ENCODE data around the gene LRRC30.

Gene LRRC30

DNA sequence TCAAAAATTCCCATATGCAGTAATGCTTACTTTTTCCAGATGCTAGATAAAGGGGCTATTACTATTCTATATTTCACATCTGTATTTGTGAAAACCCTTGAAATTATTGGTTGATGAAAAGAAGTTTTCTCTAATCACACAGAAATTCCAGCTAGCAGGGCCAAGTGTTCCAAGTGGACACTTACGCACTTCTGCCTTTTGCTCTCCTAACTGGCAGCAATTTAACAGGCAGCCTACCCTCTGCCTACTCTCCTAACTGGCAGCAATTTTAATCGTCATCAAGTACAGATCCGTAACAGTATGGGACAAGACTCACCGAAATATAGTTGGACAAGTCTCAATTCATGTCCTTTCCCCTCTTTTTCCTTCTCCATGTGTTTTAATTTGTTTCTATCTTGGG lies 12.0 kb downstream of the LRRC30 start:
- no peak for DNase-seq

GRCh38 chr18:7248877-7249276 lies 18.0 kb downstream of the LRRC30 start:
- no peak for DNase-seq

- no peak for DNase-seq
Measured at GRCh38 chr18:7254163-7254562, 23.3 kb downstream of the LRRC30 start.

DNA sequence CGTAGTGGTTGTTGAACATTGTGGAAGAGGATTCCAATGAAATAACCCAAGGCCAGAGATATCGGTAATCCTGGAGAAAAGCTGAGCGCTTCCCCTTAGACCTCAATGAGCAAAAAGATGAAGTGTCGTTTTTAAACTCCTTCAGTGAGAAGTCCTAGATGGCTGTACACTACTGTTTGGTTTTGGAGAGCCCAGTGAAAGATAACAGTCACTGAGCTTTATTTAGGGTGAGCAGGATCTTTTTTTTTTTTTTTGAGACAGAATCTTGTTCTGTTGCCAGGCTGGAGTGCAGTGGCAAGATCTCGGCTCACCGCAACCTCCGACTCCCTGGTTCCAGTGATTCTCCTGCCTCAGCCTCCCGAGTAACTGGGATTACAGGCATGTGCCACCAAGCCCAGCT lies 24.2 kb downstream of the LRRC30 start:
- no peak for DNase-seq

DNA sequence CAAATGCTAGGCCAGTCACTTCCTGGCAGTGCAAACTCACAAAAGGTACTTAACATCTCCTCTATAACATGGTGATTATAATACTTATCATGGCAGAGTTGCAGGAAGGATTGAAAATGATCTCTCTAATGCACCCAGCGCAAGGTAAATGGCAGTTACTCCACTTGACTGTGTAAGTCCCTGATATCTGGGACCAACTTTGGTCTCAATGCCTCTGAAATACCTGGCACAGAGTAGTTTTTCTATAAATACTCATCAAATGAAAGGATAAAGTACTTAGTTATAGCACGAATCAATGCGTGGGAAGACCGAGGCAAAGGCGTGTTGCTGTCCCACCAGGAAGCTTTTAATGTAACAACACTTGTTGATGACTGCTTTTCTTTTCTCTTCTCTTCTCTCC lies 24.8 kb downstream of the LRRC30 start:
- no peak for DNase-seq

GRCh38 chr18:7256618-7257425 lies 25.9 kb downstream of the LRRC30 start:
- DNase-seq, result no peak

DNA sequence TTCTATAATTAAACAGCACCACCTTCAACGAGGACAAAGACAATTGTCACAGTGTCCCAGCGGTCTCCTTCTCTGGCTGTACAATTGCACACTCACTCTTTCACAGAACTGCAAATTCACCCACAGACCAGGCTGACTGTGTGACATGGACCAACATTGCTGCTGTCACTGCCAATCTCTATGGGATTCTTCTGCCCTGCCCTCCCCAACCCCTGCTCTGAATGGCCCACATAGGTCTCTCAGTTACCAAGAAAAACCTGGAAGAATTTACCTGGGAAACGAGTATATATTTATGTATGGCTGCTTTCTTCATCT lies 26.5 kb downstream of the LRRC30 start:
- no peak for DNase-seq

DNA sequence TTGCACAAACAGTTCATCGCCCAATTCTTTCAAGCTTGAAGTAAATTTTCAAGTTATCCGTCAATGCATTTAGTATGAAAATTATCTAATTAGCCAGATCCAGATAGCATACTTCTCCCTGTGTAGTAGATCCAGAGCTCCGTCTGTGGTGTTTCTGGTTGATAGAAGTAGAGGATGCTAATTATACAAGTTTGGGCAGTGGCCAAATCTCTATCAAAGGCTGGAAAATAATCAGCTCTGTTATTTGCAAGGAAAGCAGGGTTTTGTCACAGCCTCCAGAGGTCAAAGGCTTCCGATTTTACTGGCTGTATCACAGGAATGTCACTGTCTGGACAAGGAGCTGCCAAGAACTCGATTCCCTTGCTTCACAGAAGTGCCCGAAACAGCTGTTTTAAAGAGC lies 28.6 kb downstream of the LRRC30 start:
- DNase-seq, result no peak

- DNase-seq, result no peak
Measured at GRCh38 chr18:7261199-7261598, 30.3 kb downstream of the LRRC30 start.

DNA sequence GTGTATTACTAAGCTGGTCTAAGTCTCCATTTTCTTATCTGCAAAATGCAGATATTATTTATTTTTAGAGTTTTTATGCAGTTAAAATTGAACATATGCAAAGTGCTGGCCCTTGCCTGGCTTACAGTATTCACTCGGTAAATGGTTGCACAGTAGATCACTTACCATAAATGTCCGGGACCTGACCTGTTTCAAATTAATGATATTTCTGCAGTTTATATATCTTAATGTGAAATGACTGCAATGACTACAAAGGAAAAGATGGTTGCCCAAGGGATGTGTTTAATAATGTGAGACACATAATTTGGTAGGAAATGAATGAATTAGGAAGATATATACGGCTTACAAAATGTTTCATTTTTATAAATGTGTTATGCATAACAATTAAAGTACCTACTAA lies 37.1 kb downstream of the LRRC30 start:
- DNase-seq, result no peak

DNA sequence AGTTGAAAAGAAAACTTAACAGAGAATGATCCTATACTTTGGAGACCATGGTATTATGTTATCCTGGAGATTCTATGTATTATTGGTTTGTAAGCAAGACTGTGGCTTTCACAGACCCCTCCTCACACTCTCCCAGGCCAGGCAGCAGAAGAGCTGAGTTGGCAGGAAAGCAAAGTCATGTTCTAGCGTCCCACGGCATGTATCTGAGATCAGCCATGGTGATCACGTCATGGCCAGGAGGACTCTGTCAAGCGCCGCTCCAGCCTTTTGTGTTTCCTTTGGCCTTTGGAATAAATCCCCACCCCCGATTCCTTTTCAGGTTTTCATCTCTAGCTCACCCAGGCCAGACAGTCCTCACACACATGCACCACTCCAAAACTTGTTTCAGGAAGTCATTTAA lies 39.1 kb downstream of the LRRC30 start:
- no peak for DNase-seq

GRCh38 chr18:7272311-7273049 lies 41.6 kb downstream of the LRRC30 start:
- no peak for DNase-seq

DNA sequence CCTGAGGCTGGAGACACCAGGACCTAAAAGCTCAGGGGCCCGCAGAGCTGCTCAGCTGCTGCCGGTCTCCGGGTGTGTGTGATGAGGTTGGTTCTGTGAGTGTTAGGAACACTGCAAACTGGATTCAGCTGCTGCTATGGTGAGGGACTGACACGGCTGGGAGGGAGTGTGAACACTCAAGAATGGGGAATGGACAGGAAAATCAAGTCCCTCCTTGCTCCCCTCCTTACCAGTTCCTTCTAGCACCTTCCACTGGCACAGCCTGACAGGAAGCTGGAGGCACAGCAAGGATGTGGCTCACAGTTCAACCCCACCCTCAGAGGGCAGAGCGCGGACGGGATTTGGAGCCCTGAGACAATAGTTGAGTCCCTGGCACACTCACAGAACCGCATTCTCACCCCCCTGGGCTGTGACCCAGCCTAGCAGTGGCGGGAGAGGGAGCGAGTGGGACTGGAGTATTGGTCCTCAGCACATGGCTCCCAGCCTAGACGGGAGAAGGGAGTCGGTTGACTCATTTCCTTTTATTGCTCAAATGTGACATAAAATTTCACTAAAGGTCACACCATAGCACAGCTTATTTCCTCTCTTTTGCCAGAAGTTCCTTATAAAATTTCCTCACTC lies 42.5 kb downstream of the LRRC30 start:
- no peak for DNase-seq

DNA sequence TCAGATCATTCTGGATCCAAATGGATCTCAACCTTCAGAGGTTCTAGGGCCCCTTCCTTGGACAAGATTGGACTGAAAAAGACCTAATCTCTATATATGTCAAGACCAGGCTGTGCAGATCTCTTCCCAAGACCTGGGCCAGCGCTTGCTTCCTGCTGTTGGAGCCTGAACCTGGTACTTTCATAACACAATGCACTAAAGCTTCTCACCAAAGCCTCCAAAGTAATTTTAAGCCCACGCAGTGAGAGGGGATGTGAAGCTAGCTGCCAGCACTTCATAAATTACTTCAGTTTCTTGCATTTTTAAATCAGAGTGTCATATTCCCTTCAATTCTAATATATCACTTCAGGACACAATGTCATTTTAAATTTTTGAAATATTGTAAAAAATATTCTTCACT lies 50.7 kb downstream of the LRRC30 start:
- no peak for DNase-seq

Measured in activated CD4-positive, alpha-beta T cell treated with anti-CD3 and anti-CD28 coated beads, Interleukin-2, amount 50 U/mL, for 48 hours (primary cell).